GM21723 (cell line): ENCODE measurements around the gene RNASE7.

ENCODE experiments used
- ATAC-seq: cut with Tn5 transposase; IDR thresholded peaks from one replicate; pipeline ENCODE4 v1.9.1; 2021; ENCODE audit warnings: mild to moderate bottlenecking, moderate library complexity; ENCODE audit not compliant: unreplicated experiment

The RNASE7 gene

GRCh38 chr14:21066882-21067502 is 24.8 kb downstream of the RNASE7 start:
- no peak for ATAC-seq

GRCh38 chr14:21068521-21069387 is 26.6 kb downstream of the RNASE7 start:
- no peak for ATAC-seq

GRCh38 chr14:21069388-21070082 is 27.4 kb downstream of the RNASE7 start:
- no peak for ATAC-seq

GRCh38 chr14:21070083-21070609 is 28.0 kb downstream of the RNASE7 start, which contains the start of gene ARHGEF40:
Gene ARHGEF40 (plus strand): TSS chr14:21070304. CDS start chr14:21070397, 93 bp downstream.
- no peak for ATAC-seq

GRCh38 chr14:21070610-21071224 is 28.6 kb downstream of the RNASE7 start:
- ATAC-seq, result peak; percentile 13

DNA sequence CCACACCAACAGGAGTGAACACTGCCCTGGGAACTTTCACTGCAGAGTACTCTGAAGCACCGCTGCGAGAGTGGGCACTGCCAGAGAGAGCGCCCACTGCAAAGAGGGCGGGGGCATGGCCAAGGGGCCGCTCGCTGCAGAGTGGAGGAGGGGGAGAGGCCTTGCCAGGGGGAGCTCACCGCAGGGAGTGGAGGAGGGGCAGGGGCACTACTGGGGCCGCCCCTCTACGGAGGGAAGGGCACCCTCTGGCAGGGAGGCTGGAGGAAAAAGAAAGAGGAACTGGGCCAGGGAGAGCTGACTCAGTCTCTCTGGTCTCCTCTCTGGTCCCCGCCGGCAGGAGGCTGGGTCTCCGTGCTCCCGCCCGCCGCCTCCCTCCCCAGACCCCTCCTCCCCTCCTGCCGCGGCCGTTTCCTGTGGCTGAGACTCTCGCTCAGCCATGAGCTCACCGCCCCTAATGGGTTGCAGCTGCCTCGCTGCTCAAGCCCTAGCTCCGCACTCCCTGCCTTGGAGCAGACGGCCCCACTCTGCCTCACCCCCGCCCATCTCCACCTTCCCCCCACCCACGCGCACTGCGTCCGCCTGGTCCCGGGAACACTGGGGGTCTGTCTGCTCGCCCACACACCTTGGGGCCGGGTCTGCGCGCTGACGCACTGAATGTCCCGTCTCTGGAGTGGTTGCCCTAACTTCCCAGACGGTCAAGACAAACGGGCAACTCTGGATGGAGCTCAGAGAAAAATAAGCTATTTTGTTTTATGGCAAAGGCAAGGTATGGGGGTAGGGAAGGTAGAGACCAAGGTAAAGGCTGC is 29.3 kb downstream of the RNASE7 start:
- peak; percentile 73 for ATAC-seq

DNA sequence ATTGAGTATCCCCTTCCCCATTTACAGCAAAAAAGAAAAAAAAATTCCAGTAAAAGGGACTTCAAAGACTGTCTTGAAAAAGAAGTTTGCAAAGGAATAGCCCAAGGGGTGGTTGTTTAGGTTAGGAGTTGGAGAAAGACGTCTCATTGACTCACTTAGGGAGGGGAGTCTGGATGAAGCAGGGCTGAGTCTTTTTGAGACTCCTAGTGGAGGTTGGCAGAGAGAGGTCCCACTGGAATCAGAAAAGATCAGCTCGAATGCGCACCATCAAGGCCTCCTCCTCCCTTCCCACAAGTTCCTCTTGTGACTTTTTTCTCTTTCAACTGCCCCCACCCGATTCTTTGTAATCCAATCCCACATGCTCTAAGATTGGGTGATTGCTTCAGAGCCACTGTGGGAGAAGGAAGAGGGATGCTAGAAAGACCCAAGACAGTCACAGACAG is 29.9 kb downstream of the RNASE7 start:
- no peak for ATAC-seq

DNA sequence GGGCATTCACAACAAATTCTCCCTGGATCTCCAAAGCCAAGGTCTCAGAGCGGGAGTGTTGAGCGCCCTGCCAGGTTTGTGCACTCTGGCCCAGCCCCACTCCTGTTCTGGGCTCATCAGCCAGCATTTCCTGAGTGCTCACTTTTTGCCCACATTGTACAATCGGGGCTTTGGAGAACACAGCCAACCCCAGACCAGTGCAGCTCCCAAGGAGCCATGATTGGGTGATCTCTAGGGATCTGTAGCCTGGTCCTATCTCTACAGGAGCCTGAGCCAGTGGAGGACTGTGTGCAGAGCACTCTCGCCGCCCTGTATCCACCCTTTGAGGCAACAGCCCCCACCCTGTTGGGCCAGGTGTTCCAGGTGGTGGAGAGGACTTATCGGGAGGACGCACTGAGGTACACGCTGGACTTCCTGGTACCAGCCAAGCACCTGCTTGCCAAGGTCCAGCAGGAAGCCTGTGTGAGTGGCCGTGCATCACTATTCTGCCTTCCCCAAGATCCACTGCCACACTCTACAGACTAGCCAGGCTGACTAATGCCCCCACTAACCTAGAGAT is 30.7 kb downstream of the RNASE7 start:
- ATAC-seq, result no peak

- no peak for ATAC-seq
Measured at GRCh38 chr14:21073921-21074320, 31.8 kb downstream of the RNASE7 start.

GRCh38 chr14:21074398-21075272 is 32.5 kb downstream of the RNASE7 start:
- ATAC-seq, result no peak

- ATAC-seq, result no peak
Measured at GRCh38 chr14:21075719-21076437, 33.7 kb downstream of the RNASE7 start.

DNA sequence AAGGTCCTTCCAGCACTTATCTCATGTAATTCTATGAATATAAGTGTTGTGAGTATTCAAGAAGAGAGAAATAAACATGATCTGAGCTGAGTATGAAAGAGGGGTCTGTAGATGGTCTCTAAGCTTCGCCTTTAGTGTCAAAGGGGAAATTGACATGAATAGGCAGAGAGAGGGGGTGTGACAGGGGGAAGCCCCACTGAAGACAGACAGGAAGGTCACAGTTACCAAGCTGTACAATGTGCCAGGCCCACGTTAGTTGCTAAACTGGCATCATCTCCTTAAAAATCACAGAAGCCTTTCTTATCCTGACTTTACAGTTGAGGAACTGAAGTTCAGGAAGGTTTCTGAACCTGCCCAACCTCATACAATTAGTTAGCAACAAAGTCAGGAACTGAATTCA is 35.5 kb downstream of the RNASE7 start:
- ATAC-seq, result no peak

GRCh38 chr14:21078287-21078686 is 36.1 kb downstream of the RNASE7 start:
- ATAC-seq, result no peak

DNA sequence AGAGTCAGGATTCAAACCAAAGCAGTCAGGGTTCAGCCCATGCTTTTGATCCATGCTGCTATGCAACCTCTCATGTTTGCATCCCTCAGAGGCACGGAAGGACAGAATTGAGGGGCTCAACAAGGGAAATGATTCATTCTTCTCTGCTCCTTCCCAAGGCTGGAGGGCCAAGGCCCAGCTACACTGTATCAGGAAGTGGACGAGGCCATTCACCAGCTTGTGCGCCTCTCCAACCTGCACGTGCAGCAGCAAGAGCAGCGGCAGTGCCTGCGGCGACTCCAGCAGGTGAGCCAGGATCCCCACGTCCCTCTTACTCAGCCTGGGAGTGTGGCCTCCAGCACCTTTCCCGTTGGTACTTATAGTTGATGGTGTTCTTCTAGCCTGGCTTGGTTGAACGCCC is 36.6 kb downstream of the RNASE7 start:
- ATAC-seq, result no peak

DNA sequence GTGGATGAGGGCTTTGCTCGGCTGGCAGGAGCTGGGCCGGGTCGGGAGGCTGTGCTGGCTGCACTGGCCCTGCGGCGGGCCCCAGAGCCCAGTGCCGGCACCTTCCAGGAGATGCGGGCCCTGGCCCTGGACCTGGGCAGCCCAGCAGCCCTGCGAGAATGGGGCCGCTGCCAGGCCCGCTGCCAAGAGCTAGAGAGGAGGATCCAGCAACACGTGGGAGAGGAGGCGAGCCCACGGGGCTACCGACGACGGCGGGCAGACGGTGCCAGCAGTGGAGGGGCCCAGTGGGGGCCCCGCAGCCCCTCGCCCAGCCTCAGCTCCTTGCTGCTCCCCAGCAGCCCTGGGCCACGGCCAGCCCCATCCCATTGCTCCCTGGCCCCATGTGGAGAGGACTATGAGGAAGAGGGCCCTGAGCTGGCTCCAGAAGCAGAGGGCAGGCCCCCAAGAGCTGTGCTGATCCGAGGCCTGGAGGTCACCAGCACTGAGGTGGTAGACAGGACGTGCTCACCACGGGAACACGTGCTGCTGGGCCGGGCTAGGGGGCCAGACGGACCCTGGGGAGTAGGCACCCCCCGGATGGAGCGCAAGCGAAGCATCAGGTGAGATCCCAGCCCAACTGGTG is 39.5 kb downstream of the RNASE7 start:
- no peak for ATAC-seq

DNA sequence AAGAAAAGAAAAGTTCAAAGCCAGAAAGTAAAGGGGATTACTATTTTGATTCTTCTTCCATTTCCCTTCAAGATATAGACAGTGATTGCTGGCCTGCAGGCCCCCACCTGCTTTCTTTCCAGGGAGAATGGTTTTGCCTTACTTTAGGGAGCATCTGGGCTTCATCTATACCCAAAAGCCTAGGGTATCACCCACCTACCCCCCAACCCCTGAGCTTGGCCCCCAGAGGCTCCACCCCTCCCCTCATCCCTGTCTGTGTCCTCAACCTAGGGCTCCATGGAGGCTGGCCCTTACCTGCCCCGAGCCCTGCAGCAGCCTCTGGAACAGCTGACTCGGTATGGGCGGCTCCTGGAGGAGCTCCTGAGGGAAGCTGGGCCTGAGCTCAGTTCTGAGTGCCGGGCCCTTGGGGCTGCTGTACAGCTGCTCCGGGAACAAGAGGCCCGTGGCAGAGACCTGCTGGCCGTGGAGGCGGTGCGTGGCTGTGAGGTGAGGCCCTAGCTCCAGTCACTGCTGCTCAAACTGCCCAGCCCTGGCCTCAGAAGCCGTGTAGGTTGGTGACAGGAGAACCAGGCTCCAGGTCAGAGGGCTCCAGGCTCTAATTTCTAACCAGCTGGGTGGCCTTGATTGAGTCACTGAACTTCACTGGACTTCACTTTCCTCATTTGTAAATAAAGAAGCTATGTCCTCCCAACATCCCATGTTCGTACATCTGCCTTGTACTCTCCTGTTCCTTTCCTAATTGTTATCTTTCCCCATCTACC is 41.6 kb downstream of the RNASE7 start:
- ATAC-seq, result no peak

DNA sequence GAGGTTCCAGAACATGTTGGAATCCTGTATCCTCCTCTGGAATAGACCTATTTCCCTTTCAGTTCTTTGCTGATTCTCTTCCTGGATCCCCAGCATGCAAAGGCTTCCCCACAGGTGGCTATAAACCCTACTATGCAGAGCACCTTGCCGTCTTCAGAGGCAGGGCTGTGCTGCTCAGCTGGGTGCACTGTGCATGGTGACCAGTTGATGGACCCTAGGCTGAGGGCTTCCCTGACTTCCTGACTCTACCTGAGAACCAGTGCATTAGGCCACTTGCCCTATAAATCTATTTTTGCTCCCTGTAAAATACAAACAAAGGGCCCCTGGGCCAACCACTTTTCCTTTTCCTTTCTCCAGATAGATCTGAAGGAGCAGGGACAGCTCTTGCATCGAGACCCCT is 42.2 kb downstream of the RNASE7 start:
- no peak for ATAC-seq
